Stimulated activated CD4-positive, alpha-beta T cell treated with anti-CD3 and anti-CD28 coated beads, Interleukin-12 subunit alpha, Interleukin-12 subunit beta, amount 100 ng/mL, for 48 hours (primary cell): ENCODE data around the gene TMEM52.
"Not testable (repeated sequence)": the region's sequence is repeated elsewhere in the genome, so short reads cannot be mapped to it uniquely, and the experiment has no call there.

Source experiments
- DNase-seq, 3 donors: peaks; one replicate each; pipeline ENCODE4 v3.0.0-alpha.2; 2020; ENCODE audit warnings: low read depth in 2 of 3, low spot score in 1 of 3

The TMEM52 gene

GRCh38 chr1:1895456-1896336 is 23.4 kb downstream of the TMEM52 start:
- no peak for DNase-seq

- DNase-seq = no peak
These were observed 24.0 kb downstream of the TMEM52 start for GRCh38 chr1:1895060-1895418.

- no peak for DNase-seq
These were observed 24.6 kb downstream of the TMEM52 start for GRCh38 chr1:1894354-1895059.

- no peak for DNase-seq
These were observed 25.1 kb downstream of the TMEM52 start for GRCh38 chr1:1893997-1894353.

GRCh38 chr1:1893291-1893985 is 25.6 kb downstream of the TMEM52 start:
- DNase-seq = no peak

- DNase-seq = no peak
These were observed 26.3 kb downstream of the TMEM52 start for GRCh38 chr1:1892763-1893120.

GRCh38 chr1:1892079-1892762 is 26.9 kb downstream of the TMEM52 start:
- no peak for DNase-seq

GRCh38 chr1:1891349-1892078 is 27.6 kb downstream of the TMEM52 start:
- DNase-seq = peak; percentile 23 to 64 (median 39)

- DNase-seq = peak; percentile 77 to 84 (median 77)
These were observed 28.4 kb downstream of the TMEM52 start, which contains the start of gene GNB1 for GRCh38 chr1:1890506-1891348. TSS of gene GNB1 (minus strand) at chr1:1891087. CDS start at chr1:1825453, 65,634 bp downstream.

- DNase-seq = peak in 1 of 3 donors; percentile 35
These were observed 29.1 kb downstream of the TMEM52 start for GRCh38 chr1:1889847-1890505.

GRCh38 chr1:1889090-1889750 is 29.9 kb downstream of the TMEM52 start:
- DNase-seq = no peak

GRCh38 chr1:1883890-1884289 is 35.2 kb downstream of the TMEM52 start:
- DNase-seq = not testable (repeated sequence)

- DNase-seq = no peak
These were observed 35.8 kb downstream of the TMEM52 start for GRCh38 chr1:1883092-1883873.

- DNase-seq = no peak
These were observed 37.4 kb downstream of the TMEM52 start for GRCh38 chr1:1881727-1882126.

GRCh38 chr1:1880617-1881312 is 38.3 kb downstream of the TMEM52 start:
- DNase-seq = no peak

GRCh38 chr1:1879942-1880341 is 39.1 kb downstream of the TMEM52 start:
- DNase-seq = no peak

- DNase-seq = no peak
These were observed 41.1 kb downstream of the TMEM52 start for GRCh38 chr1:1877865-1878436.
